Small intestine (tissue), 7 donors: ENCODE measurements around the gene PDHA1. TPM values are rescaled to one million over a fixed set of nuclear protein-coding genes. Genes with fewer than 3 reads are reported as not detected.

Experiments
- DNase-seq, 2 donors: peaks; one replicate each; pipeline versions ENCODE4 v3.0.0 to v3.0.0-alpha.2; 2013
- FAIRE-seq: peaks from 2 replicates; lab custom pipeline; 2012; peaks lifted over from hg19 to GRCh38; lab: Jason Lieb, UNC
- H3K27ac ChIP-seq, 3 donors: one replicate each; pipeline ENCODE4 v1.5.1; 2013; ENCODE audit warnings: low read length in 2 of 3, mild to moderate bottlenecking in 2 of 3, control low read depth in 1 of 3, inconsistent platforms in 1 of 3, low read depth in 1 of 3, moderate library complexity in 1 of 3
- H3K27me3 ChIP-seq, 3 donors: one replicate each; pipeline ENCODE4 v1.6.1; 2013; ENCODE audit warnings: low read length in 3 of 3, inconsistent platforms in 1 of 3; ENCODE audit not compliant: control insufficient read depth in 3 of 3, insufficient read depth in 3 of 3
- H3K36me3 ChIP-seq, 3 donors: one replicate each; pipeline ENCODE4 v1.6.1; 2013; ENCODE audit warnings: low read length in 3 of 3, inconsistent platforms in 1 of 3, low read depth in 1 of 3, mild to moderate bottlenecking in 1 of 3, moderate library complexity in 1 of 3; ENCODE audit not compliant: control insufficient read depth in 3 of 3, insufficient read depth in 2 of 3
- H3K4me1 ChIP-seq, 3 donors: one replicate each; pipeline ENCODE4 v1.6.1; 2013; ENCODE audit warnings: low read length in 2 of 3, inconsistent platforms in 1 of 3, low read depth in 1 of 3, mild to moderate bottlenecking in 1 of 3, moderate library complexity in 1 of 3; ENCODE audit not compliant: control insufficient read depth in 3 of 3, insufficient read depth in 2 of 3
- H3K4me3 ChIP-seq, 3 donors: one replicate each; pipeline ENCODE4 v1.5.1; 2013; ENCODE audit warnings: low read length in 3 of 3, control low read depth in 1 of 3, inconsistent platforms in 1 of 3, low read depth in 1 of 3, mild to moderate bottlenecking in 1 of 3, moderate library complexity in 1 of 3
- H3K9me3 ChIP-seq, 2 donors: one replicate each; pipeline ENCODE4 v1.6.1; 2013; ENCODE audit warnings: low read depth in 1 of 2, low read length in 1 of 2; ENCODE audit not compliant: control insufficient read depth in 2 of 2, insufficient read depth in 1 of 2
- WGBS, 3 donors: extraction: QIAGEN DNeasy Blood & Tissue Kit; methylation state at CpG; one replicate each; pipeline ENCODE4 v1.1.7; 2013; 5-methylcytosine and 5-hydroxymethylcytosine counted together
- polyA plus RNA-seq, 4 donors: library from polyadenylated mRNA; stranded (reverse) in 3 of 4; unstranded in 1 of 4; fragments of 200-250 nt in 3 of 4; fragments of 120-200 nt in 1 of 4; gene quantifications; one replicate each; pipeline versions ENCODE4 v1.2.1 to v1.2.3, GENCODE V29; 2013
- donor health status: healthy with polysubstance abuse.
- donor health status: control.
- donor health status: control.
- donor health status: Bipolar disorder and iron deficiency.
- donor health status: healthy.

The PDHA1 gene
- polyA plus RNA-seq, 4 donors: 153 to 253 (median 201) TPM

- WGBS, 3 donors: 55 to 71% (median 61%) methylated on average over 4 of the region's 4 CpGs
- H3K27me3 ChIP-seq: no peaks in the 10 kb centered on the region
- DNase-seq (no peak), FAIRE-seq (no peak)
- peaks cover 3 to 28% (median 5%) of the 10 kb centered on the region in 3 donors for H3K36me3 ChIP-seq
- H3K27ac ChIP-seq: no peak overlapping the region
- H3K9me3 ChIP-seq: no peaks in the 10 kb centered on the region
- no peak overlapping the region for H3K4me3 ChIP-seq
- H3K4me1 ChIP-seq: no peaks in the 10 kb centered on the region
These were observed 18.0 kb downstream of the PDHA1 start for GRCh38 chrX:19361701-19362100.

DNA sequence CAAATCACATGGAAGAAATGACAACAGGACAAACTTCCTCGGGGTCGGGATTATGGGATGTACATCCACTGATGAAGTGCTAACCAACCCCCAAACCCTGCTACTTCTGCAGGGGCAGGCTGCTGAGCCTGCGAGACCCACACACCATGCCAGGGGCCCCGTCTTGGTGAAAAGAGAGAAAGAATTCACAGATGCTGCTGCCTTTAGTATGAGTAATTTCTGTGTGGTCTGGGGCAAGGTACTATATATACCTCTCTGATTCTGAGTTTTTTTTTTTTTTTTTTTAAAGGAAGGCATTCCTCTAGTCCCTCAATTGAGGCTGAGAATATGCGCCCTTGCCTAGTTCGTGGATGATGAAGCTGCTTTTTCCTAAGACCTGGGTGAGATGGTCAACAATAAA is 24.8 kb downstream of the PDHA1 start:
- Histone ChIP-seq H3K4me1 (peaks cover 0 to 2% (median 0%) of the 10 kb centered on the region in 3 donors), H3K4me3 (no peak overlapping the region), H3K9me3 (no peaks in the 10 kb centered on the region), H3K27me3 (peaks cover 0 to 7% (median 0%) of the 10 kb centered on the region in 3 donors), H3K27ac (no peak overlapping the region), H3K36me3 (peaks cover 0 to 5% (median 0%) of the 10 kb centered on the region in 3 donors)
- 83 to 94% (median 93%) methylated on average over 6 of the region's 6 CpGs for WGBS, 3 donors
- DNase-seq (no peak), FAIRE-seq (no peak)

DNA sequence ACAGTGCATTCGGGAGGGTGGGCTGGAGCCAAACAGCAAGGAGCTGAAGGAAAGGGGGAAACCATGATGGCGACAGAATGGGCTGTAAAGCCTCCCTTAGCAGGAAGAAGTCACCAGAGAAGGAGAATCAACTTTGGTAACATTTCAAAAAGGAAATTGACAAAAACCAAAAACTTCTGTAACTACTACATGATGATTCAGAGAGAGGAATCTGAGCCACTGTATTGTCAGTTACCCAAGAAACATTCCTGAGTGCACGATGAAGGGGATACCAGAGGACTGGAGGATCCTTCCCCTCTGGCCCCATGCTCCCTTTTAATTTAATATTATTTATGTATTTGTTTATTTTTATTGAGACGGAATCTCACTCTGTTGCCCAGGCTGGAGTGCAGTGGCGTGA is 26.3 kb downstream of the PDHA1 start:
- FAIRE-seq: no peak
- Histone ChIP-seq H3K4me1 (peaks cover 0 to 3% (median 0%) of the 10 kb centered on the region in 3 donors), H3K9me3 (no peaks in the 10 kb centered on the region), H3K36me3 (no peaks in the 10 kb centered on the region), H3K4me3 (no peak overlapping the region), H3K27ac (no peak overlapping the region), H3K27me3 (peaks cover 0 to 8% (median 0%) of the 10 kb centered on the region in 3 donors)
- WGBS, 3 donors: 72 to 87% (median 84%) methylated on average over 5 of the region's 5 CpGs
- DNase-seq: no peak

GRCh38 chrX:19372170-19372546 is 28.4 kb downstream of the PDHA1 start:
- H3K4me3 ChIP-seq: peak overlapping the region in 2 of 3 donors; percentile 14 to 36
- DNase-seq: peak; percentile 32 to 71
- H3K4me1 ChIP-seq: peaks cover 0 to 3% (median 0%) of the 10 kb centered on the region in 3 donors
- WGBS, 3 donors: 1 to 12% (median 2%) methylated on average over 9 of the region's 9 CpGs
- no peaks in the 10 kb centered on the region for H3K9me3 ChIP-seq
- FAIRE-seq: no peak
- no peaks in the 10 kb centered on the region for H3K36me3 ChIP-seq
- peaks cover 0 to 8% (median 0%) of the 10 kb centered on the region in 3 donors for H3K27me3 ChIP-seq
- no peak overlapping the region for H3K27ac ChIP-seq

DNA sequence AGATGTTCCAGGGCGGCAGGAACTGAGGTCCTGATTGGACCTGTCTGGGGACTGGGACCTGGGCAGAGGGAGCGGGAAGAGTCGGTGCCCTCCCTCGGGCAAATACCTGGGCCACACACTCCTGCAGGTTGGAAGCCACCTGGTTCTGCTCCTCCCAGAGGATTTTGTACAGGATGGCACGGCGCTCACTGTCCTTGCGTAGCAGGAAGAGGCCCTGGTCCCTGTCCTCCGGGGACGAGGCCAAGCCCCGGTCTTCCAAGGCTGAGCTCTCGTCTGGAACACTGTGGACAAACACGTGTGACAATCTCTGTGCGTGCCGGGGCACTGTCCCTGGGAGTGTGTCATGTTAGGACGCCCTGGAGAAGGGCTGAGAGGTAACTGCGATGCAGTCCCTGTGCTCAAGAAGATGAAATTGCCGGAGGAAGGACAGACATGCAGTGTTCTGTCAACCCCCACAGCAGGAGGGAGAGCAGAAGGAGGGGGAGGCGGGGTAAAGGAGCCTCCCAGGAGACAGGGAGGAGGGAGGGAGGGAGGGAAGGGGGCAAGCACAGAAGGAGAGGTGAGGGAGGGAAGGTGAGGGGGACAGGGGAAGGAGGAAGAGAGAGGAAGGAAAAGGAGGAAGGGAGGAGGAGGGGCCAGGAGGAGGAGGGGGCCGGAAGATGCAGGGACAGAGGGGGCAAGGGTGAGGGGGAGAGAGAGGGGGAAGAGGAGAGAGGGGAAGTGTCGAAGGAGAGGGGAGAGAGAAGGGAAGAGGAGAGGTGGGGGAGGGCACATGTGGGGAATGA is 29.0 kb downstream of the PDHA1 start:
- Histone ChIP-seq H3K36me3 (no peaks in the 10 kb centered on the region), H3K27me3 (peaks cover 0 to 8% (median 0%) of the 10 kb centered on the region in 3 donors), H3K9me3 (no peaks in the 10 kb centered on the region), H3K4me3 (peak overlapping the region in 2 of 3 donors; percentile 14 to 36), H3K27ac (no peak overlapping the region), H3K4me1 (peaks cover 0 to 3% (median 0%) of the 10 kb centered on the region in 3 donors)
- FAIRE-seq (no peak), DNase-seq (peak; percentile 1 to 16)
- WGBS, 3 donors: 1 to 31% (median 2%) methylated on average over 12 to 20 of the region's 20 CpGs

- H3K27me3 ChIP-seq: peaks cover 0 to 8% (median 0%) of the 10 kb centered on the region in 3 donors
- no peaks in the 10 kb centered on the region for H3K9me3 ChIP-seq
- H3K27ac ChIP-seq: no peak overlapping the region
- H3K36me3 ChIP-seq: no peaks in the 10 kb centered on the region
- WGBS, 3 donors: 31 to 50% (median 36%) methylated on average over 14 to 23 of the region's 23 CpGs
- H3K4me1 ChIP-seq: peaks cover 0 to 3% (median 0%) of the 10 kb centered on the region in 3 donors
- DNase-seq (no peak), FAIRE-seq (no peak)
- no peak overlapping the region for H3K4me3 ChIP-seq
These were observed 29.7 kb downstream of the PDHA1 start for GRCh38 chrX:19373351-19373891.

DNA sequence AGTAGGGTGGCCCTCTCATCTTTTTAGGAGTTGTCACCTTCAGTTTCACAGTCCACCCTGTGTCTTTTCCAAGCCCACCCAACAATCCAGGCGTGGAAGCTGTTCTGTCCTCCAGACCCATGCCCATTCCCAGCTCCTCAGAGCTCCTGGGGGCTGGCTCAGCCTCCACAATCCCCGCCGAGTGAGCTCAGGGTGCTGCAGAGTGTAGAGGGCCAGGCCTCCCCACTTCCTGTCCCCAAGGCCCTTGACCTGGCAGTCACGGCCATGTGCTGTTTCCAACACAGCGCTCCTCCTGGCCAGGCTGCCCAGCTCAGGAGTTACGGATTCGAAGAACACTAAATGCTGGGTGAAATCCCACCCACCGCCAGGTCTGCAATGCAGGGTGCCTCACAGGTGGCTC is 31.8 kb downstream of the PDHA1 start:
- Histone ChIP-seq H3K4me3 (no peak overlapping the region), H3K27me3 (peaks cover 0 to 8% (median 0%) of the 10 kb centered on the region in 3 donors), H3K4me1 (peaks cover 0 to 3% (median 0%) of the 10 kb centered on the region in 3 donors), H3K9me3 (no peaks in the 10 kb centered on the region), H3K27ac (no peak overlapping the region), H3K36me3 (no peaks in the 10 kb centered on the region)
- WGBS, 3 donors: 79 to 88% (median 84%) methylated on average over 8 of the region's 8 CpGs
- DNase-seq (no peak), FAIRE-seq (no peak)

GRCh38 chrX:19377799-19378198 is 34.1 kb downstream of the PDHA1 start:
- 91 to 94% (median 92%) methylated on average over 10 to 12 of the region's 12 CpGs for WGBS, 3 donors
- Histone ChIP-seq H3K4me3 (no peak overlapping the region), H3K36me3 (no peaks in the 10 kb centered on the region), H3K9me3 (no peaks in the 10 kb centered on the region), H3K27me3 (peaks cover 0 to 5% (median 0%) of the 10 kb centered on the region in 3 donors), H3K4me1 (peaks cover 0 to 3% (median 0%) of the 10 kb centered on the region in 3 donors), H3K27ac (no peak overlapping the region)
- FAIRE-seq (no peak), DNase-seq (no peak)
